Smooth muscle cell of the brain vasculature (primary cell): ENCODE measurements around the gene PTPRG.
"Not testable (repeated sequence)": the region's sequence is repeated elsewhere in the genome, so short reads cannot be mapped to it uniquely, and the experiment has no call there.

Experiments used
- DNase-seq: peaks from one replicate; pipeline ENCODE4 v3.0.0-alpha.2; 2012; ENCODE audit warnings: low read depth, low spot score

PTPRG gene

DNA sequence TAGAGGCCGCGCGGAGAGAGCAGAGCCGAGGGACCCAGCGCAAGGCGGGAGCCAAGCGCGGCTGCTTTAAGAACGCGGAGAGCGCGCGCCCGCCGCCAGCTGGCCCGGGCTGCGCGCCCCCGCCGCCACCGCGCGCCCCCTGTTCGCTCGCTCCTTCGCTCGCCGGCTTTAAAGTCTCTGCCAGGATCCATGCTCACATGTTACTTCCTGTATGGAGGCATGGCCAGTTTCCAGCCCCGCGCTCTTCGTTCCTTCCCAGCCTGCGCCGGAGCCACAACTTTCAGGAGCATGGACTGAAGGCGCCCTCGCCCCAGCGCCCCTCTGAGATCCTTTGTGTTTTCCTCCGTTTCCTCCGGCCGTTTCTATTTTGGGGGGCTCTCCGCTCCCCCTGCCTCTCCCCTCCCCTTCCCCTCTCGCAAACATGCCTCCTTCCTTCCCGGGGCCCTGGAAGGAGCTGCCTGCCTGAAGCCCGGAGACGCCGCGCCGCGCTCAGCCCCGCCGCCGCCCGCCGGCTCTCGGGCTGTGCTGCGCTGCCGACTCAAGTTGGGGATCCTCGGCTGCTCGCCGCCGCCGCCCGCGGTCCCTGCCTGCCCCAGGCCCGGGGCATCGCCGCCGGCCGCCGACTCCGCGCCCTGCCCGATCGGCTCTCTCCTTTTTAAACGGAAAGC is at the start of gene PTPRG:
Gene PTPRG (plus strand): TSS at position 198 of the 668 bp plus-strand sequence. CDS start 717 bp downstream, outside the sequence.
- DNase-seq: peak; percentile 88

DNA sequence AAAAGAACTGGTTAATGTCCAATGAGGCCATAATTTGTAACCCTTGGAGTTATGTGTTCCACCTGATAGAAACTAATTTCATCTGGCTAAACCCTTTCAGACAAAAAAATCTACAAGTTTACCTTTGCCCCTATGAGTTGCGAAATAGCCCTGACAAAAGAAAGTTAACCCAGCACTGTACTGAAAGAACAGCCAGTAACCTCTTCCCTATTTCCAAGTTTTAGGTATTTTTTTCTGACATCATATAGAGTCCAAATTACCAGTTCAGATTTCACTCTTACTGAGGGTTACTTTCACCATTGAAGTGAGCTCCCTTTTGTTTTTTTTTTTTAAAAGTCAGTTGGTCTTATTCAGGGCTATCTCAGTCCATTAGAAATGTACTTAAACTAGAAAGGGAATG is 42.8 kb upstream of the PTPRG start:
- DNase-seq: no peak

DNA sequence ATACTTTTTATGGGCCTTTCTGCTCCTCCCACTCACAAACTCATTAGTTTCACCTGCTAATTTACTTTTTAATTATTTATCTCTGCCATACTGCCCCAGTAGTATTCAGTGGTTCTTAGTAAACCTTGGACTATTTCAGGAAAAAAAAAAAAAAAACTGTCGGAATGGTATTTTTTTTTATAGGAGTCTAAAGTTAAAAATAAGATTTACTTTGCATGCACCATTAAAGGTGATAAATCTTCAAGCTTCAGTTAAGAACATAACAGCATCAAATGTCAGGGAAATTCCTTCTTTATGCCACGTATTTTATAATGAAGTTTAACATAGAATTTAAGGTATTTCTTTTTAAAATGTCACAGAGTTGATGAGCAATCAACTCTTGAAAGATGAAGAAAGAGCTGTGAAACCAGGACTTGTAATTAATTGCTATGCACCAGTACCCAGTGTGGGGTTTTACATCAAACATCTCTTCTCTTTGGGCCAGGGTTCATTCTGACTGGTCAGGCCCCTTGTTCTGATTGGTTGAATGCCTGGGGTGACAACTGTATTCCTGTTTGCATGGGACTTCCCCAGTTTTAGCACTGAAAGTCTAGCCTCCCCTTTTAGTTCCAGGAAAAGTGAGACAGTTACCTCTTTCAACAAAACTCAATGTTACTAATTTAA is 40.3 kb upstream of the PTPRG start:
- DNase-seq: no peak

DNA sequence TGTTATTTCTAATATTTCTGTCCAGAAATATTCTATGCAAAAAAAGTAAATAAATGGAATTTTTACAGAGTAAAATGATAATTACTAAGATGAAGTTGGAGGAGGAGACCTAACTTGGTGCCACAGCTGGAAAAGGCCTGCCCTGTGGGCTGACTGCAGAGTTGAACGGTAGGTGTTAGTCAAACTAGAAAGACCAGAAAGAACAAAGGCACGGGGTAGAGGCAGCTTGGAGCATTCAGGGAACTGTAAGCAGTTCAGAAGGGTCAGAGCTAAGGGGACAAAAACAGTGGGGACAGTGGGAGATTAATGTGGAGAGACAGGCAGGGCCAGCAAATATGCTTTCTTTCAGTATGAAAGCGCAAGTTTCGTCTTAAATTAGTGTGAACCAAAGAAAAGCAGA is 39.3 kb upstream of the PTPRG start:
- DNase-seq: no peak

DNA sequence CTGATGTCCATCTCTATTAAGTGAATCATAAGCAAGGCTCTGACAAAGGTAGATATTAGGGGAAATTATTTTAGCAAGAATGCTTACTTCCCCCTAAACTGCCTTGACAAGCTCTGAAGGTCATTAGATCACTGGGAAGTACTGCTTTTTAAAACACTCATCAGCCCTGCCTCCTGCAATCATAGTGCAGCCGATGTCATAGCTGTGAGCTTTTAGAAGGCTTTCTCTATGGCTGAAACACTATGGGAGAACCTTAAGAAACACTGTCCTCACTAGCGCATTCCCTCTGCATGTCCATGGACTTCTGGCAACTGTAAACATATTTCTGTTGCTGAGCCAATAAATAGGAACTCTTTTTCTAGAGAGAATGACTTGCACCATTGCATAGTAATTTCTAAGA is 38.7 kb upstream of the PTPRG start:
- DNase-seq: no peak

DNA sequence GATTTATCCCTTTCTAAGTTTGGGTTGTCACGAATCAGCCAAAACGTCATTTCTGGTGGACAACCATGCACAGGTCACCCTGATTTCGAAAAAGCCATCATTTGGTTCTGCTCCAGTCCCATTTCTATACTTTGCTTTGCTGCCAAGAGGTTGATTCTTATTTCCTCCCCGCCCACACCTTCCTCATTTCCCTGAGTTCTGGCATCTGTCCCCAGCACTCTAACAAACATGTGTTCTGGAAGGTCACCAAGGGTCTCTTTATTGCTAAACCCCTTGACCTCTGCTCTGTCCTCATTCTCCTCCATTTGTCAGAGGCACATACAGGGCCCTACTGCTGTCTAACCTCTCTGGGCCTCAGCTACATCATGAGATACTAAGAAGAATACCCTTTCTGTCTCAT is 36.4 kb upstream of the PTPRG start:
- no peak for DNase-seq

DNA sequence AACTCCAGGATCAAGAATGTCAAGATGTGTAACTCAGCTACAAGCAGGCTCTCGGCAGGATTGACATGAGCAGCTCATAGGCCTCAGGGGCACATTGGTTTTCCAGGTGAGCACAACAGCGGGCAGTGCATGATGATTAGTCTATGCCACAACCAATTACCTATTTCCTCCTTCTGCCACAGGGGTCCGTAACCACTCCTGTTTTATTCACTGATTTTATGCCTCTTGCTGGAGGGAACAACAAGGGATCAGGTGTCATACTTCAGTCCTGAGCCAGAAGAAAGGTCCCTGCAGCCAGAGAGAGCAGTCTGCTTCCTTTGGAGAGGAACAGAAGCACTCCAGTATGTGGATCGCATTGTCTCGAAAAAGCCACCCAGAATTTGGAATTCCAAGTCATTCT is 35.1 kb upstream of the PTPRG start:
- no peak for DNase-seq

DNA sequence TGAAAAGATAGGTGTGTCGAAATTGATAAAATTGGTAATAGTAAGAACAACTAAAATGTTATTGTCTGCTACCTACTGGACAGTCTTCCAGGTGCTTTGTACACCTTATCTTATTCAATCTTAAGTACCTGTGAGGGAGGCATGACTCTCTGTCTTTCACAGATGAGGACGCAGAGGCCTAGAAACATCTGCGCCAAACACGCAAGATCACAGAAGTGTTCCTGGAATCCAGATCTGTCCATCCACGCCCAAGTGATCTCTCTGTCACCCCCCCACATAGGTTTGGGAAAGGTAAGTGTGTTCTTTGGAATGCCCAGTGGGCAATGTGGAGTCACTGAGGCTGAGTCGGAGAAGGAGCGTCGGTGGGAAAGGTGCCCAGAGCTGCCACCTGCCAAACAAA is 34.4 kb upstream of the PTPRG start:
- DNase-seq: no peak

DNA sequence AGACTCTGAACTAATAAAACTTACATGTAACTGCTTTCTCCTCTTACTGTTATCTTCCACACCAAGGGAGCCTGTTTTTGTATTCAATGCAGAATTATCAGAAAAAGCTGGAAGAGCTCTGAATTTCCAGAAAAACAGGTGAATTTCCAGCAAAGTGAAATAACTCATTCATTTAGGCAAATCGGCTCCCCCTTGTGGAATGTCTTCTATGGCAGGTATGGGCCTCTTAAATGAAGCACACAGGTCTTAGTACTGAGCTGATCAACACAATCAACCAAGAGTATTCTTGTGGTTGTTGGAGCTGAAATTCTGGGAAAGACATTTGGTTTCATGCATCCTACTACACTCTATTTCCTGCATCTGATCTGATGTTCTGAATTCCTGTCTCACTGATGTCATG is 31.0 kb upstream of the PTPRG start:
- peak; percentile 21 for DNase-seq

DNA sequence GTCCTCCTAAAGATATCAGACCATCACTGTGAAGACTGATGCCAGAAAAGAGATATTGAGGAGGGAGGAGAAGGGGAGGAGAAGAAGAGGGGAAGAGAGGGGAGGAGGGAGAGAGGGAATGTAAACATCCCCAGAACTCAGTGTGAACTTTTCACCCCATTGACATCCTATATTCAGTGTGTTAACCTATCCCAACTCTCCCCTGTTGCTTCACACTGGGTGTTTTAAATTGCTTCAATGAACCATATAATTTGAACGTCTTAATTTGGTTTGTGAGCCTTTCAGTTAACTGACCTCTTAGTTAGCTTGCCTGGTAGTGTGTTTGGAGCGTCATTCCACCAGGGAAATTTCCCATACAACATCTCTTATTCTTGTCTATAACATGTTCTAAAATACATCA is 29.8 kb upstream of the PTPRG start:
- no peak for DNase-seq

DNA sequence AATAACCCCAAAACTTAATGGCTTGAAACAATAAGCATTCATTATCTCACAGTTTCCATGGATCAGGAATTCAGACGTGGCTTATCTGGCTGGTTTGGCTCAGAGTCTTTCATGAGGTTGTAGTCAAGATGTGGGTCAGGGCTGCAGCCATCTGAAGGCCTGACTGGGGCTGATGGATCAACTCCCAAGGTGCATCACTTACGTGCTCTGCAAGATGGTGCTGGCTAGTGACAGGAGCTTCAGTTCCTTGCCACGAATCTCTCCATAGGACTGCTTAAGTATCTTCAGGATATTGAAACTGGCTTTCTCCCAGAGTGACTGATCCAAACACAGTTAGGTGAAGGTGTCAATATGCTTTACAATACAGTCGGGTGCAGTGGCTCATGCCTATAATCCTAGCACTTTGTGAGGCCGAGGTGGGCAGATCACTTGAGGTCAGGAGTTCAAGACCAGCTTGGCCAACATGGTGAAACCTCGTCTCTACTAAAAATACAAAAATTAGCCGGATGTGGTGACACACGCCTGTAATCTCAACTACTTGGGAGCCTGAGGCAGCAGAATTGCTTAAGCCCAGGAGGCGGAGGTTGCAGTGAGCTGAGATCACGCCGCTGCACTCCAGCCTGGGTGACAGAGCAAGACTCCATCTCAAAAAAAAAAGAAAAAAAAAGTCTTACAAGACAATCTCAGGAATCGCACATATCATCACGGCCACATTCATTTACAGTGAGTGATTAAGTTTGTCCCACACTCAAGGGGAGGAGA is 28.5 kb upstream of the PTPRG start:
- DNase-seq: no peak

DNA sequence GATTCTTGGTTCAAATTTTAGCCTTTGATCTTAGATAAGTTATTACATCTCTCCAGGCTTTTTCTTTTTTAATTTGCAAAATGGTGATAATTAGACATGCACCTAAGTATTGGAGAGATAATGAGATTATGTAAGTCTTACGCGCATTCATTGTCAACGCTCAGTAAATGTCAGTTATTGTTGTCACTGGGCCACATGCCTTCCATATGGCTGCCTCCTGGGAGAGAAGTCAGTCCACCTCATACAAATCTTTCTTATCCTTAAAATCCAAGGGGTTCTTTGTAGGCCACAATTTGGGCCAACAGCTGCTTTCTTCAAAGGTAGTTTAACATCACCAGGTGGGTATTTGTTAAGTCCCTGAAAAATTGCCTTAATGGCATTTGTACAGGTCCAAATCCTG is 25.5 kb upstream of the PTPRG start:
- DNase-seq: no peak

DNA sequence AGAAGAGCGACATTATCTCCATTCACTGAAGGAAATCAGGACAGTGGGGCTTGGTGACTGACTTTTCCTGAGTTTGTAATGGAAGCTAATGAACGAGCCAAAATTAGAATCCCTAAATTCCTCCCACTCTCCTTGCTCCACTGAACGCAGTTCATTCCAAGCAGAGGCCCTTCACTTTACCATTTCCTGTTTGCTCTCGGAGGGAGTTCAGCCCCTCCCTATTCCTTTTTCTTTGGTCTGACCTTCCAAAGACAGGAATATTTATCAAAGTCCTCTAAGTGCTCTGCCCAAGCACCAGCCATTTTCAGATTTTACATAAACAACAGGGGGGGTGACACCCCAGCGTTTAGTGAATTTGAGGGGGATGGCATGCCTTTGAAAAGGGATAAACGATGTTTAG is 24.0 kb upstream of the PTPRG start:
- DNase-seq: no peak

DNA sequence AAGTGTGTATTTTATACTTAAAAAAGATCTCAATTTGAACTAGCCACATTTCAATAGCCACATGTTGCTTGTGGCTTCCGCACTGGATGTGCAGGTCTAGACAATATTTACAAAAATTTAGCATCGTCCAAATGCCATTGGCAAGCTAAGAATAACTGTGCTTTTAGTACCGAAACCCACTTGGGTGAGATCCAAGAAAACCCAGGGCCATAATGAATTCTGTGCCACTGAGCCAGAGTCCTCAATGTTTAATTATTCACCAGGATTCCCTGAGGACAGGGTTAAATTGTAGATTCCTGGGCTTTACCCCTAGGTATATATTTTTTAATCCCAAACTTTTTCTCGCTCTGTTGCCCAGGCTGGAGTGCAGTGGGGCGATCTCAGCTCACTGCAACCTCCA is 22.9 kb upstream of the PTPRG start:
- no peak for DNase-seq

DNA sequence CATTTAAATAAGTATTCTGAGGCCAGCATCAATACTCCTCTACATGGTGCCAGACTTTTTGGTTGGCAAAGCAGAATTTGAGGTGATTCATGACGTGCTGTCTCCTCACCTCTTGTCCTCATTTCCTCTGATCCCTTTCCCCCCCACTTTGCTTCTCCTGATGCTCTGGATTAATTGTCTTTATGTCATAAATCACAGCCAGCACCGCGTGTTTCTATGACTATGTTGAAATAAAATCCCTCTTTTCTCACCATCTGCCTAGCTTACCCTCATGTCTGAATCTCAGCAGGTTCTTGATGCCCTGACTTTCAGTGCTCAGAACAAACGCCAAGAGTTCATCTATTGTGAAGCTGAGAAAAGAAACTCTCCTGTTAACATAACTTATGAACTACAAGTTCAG is 19.7 kb upstream of the PTPRG start:
- DNase-seq: no peak

DNA sequence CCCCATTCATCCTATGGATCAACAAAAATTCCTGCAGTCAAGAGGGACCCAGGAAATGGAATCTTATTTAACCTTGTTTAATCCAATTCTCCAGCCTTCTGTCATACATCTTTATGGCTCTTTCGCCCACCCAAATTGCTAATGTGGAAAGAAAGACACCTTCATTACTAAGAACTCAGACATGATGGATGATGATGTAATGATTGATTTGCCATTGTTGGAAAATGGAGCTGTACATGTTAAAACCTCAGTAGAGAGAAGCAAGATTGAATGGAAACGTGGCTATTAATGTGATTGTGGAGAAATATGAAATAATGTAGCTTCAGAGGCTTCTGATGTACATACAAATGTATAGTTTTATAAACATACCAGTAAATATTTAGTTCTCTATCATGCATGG is 15.7 kb upstream of the PTPRG start:
- DNase-seq: no peak

DNA sequence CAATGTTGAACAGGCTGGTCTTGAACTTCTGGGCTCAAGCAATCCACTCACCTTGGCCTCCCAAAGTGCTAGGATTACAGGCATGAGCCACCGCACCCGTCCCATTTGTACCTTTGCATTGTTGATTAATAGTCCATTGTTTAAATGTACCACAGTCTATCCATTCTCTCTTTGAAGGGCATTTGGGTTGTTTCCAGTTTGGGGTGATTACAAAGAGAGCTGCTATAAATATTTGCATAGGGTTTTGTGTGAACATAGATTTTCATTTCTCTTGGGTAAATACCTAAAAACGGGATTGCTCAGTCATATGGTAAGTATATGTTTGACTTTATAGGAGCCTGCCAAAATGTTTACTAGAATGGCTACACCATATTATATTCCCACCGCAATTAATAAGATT is 13.7 kb upstream of the PTPRG start:
- DNase-seq: no peak

DNA sequence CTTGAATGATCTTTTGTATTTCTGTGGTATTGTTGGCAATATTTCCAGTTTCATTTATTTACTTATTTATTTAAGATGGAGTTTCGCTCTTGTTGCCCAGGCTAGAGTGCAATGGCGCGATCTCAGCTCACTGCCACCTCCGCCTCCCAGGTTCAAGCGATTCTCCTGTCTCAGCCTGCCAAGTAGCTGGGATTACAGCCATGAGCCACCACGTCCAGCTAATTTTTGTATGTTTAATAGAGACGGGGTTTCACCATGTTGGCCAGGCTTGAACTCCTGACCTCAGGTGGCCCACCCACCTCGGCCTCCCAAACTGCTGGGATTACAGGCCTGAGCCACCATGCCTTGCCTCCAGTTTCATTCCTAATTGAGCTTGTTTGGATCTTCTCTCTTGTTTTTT is 8.7 kb upstream of the PTPRG start:
- DNase-seq: not testable (repeated sequence)

DNA sequence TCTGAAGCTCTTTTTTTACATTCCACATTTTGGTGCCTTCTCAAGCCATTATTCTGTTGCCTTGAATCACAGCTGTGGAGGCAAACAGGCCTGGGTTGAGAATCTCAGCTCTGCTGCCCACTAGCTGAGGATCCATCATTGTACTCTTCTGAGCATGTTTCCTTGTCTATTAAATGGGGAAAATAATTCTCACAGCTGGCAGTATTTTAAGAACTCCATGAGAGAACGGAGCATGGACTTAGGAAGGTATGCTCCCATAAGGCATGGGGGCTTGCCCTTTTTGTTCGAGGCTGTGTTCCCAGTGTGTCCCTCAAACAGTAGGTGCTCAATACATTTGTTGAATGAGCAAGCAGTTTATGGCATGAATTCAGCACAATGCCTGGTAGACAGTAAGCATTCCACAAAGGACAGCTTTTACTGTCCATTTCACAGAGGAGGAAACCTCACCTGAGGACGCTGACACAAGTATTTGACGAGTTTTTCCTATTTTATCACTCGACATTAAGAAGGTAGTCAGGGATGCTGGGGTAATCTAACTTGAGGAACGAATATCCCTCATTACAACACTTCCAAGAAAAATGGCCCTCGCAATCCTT is 2.1 kb upstream of the PTPRG start:
- no peak for DNase-seq

DNA sequence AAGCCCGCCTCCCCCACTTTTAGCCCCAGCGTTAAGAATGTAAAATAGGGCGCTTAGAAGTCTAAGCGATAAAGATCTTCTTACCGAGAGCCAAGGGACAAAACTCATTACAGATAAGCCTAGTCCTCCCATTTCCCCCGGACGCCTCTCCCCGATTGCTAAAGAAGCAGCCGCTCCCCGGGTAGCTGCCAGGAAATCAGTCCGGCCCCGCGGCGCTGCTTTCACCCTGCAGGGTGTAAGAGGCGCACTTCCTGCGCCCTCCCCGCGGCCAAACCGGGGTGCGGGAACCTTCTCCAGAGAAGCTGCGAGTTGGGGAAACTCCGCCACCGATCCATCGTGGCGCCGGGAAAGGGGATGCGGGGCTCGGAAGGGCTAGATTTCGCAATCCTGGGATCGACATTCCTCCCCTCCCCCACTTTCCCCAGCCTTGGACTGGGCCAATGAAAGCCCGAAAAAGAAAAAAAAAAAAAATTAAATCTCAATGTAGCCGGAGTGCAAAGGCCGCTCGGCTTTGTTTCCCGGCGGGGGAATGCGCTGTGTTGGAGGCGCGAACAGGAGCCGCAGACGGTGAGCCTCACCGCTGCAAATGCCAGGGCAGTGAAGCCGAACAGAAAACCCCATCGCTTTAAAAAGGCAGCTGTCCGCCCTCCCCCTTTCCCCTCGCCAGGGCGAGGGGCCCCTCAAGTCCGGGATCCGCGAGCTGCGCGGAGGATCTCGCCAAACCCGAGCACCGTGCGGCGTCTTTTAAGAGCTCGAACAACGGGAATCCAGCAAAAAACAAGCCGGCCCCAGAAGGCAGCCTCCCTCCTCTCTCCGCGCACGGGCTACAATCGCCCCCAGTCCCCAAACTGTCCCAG is 626 bp upstream of the PTPRG start:
- DNase-seq: no peak

DNA sequence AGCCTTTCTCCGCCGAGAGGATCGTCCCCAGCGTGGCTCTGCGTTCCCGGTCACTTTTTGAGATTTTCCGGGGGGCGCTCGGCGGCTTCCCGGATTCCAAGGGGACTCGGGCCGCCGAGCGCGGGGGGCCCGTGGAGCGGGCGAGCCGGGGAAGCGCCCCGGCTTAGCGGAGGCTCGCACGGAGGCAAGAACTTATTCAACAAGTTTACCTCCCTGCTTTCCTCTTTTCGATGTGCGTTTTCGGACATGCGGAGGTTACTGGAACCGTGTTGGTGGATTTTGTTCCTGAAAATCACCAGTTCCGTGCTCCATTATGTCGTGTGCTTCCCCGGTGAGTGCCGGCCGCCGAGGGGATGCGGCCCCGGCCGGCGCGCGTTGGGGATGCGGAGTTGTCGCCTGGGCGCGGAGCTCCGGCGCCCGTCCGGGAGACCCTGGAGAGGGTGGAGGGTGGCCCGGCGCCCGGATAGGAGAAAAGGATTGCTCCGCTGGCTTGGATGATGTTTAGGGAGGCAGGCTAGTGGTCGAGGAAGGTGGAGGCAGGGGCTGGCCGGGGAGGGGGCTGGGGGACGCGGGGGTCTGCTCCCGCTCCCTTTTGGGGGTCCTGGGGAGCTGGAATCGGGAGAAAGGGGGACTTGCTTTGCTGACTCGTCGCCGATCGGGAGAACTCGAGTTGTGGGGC is 810 bp downstream of the PTPRG start:
- DNase-seq: no peak
